Endodermal cell (in vitro differentiated cells): ENCODE results near the gene ALKBH8. TPM values are rescaled to one million over a fixed set of nuclear protein-coding genes. Genes with fewer than 3 reads are reported as not detected.
"Not testable (repeated sequence)": the region's sequence is repeated elsewhere in the genome, so short reads cannot be mapped to it uniquely, and the experiment has no call there.

Experiments used
- DNase-seq: peaks from one replicate; pipeline ENCODE4 v3.0.0-alpha.2; 2017
- H3K27ac ChIP-seq: 2 replicates; pipeline ENCODE4 v1.5.1; 2013; ENCODE audit warnings: mild to moderate bottlenecking, low read depth, low read length, moderate library complexity
- H3K27me3 ChIP-seq: 2 replicates; pipeline ENCODE4 v1.6.1; 2013; ENCODE audit warnings: mild to moderate bottlenecking, low read length, moderate library complexity; ENCODE audit not compliant: insufficient read depth, control insufficient read depth, poor library complexity, severe bottlenecking
- H3K36me3 ChIP-seq: 2 replicates; pipeline ENCODE4 v1.7.0; 2013; ENCODE audit warnings: mild to moderate bottlenecking, low read length, moderate library complexity; ENCODE audit not compliant: control insufficient read depth, insufficient read depth
- H3K4me1 ChIP-seq: one replicate; pipeline ENCODE4 v1.7.0; 2013; ENCODE audit warnings: low read length; ENCODE audit not compliant: control insufficient read depth, insufficient read depth
- H3K4me3 ChIP-seq: 2 replicates; pipeline ENCODE4 v1.5.1; 2013; ENCODE audit warnings: mild to moderate bottlenecking, low read length, moderate library complexity
- H3K9ac ChIP-seq: 2 replicates; pipeline ENCODE4 v1.6.1; 2013; ENCODE audit warnings: mild to moderate bottlenecking, low read length, moderate library complexity; ENCODE audit not compliant: poor library complexity, severe bottlenecking; ENCODE audit errors: extremely low read depth
- H3K9me3 ChIP-seq: 2 replicates; pipeline ENCODE4 v1.6.1; 2013; ENCODE audit warnings: mild to moderate bottlenecking, low read length, moderate library complexity; ENCODE audit not compliant: control insufficient read depth
- H3K27ac Mint-ChIP-seq: 2 replicates; pipeline ENCODE4 v1.8.0; 2020; ENCODE audit warnings: mixed read lengths
- H3K27me3 Mint-ChIP-seq: 2 replicates; pipeline ENCODE4 v1.8.0; 2021; ENCODE audit warnings: mild to moderate bottlenecking, mixed read lengths; ENCODE audit not compliant: insufficient read depth
- H3K36me3 Mint-ChIP-seq: 2 replicates; pipeline ENCODE4 v1.8.0; 2020; ENCODE audit warnings: low read depth, mixed read lengths
- H3K4me1 Mint-ChIP-seq: 2 replicates; pipeline ENCODE4 v1.8.0; 2020; ENCODE audit warnings: mixed read lengths
- H3K4me3 Mint-ChIP-seq: 2 replicates; pipeline ENCODE4 v1.8.0; 2020; ENCODE audit warnings: mild to moderate bottlenecking, moderate library complexity, mixed read lengths
- H3K9me3 Mint-ChIP-seq: 2 replicates; pipeline ENCODE4 v1.8.0; 2020; ENCODE audit warnings: mild to moderate bottlenecking, mixed read lengths
- WGBS, 2 experiments: methylation state at CpG; one replicate each; pipeline versions ENCODE4 v1.1.5 to v1.1.7; 2013; ENCODE audit warnings: missing lambda C conversion rate in 2 of 2, mixed read lengths in 1 of 2; ENCODE audit not compliant: insufficient coverage in 1 of 2, insufficient read length in 1 of 2; 5-methylcytosine and 5-hydroxymethylcytosine counted together
- total RNA-seq, 2 donors: library from RNA; stranded (reverse); fragmentation: NEBNext Ultra II Directional in 1 of 2; extraction: Animal tissue kit (Norgen Biotek cat#: 25700) in 1 of 2; gene quantifications; 2 replicates in 1 of 2; 3 replicates in 1 of 2; pipeline ENCODE4 v1.2.1, GENCODE V29; 2021
- TF ChIP-seq, protein P1 (sequence below): fragments of 200-600 bp; sonication (generic); conservative IDR thresholded peaks from 2 replicates; pipeline ENCODE4 v1.5.0; 2021; ENCODE audit warnings: antibody characterized with exemption, mild to moderate bottlenecking

Gene ALKBH8
- total RNA-seq, 2 donors from 2014 or later, result 7.6 to 9.3 TPM

DNA sequence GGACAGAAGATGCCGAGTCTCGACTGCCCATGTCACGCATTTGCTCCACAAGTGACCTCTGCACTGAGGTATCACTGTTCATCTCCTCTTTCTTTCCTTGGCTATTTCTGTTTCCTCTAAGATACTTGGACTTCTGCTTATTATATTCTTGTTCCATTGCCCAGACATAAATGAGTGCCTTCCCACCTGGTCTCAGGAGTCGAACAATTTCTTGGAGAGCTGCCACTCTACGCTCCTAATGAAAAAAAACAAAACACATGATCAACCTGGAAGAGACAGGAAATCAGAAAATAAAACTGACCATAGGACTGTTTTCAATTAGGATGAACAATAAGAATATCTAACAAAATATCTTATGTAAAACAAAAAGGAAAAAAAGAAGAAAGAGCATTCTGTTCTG lies 60.6 kb downstream of the ALKBH8 start:
- H3K9me3 ChIP-seq, result peaks cover 21% of the 10 kb centered on the region
- TF ChIP-seq, protein P1, sequence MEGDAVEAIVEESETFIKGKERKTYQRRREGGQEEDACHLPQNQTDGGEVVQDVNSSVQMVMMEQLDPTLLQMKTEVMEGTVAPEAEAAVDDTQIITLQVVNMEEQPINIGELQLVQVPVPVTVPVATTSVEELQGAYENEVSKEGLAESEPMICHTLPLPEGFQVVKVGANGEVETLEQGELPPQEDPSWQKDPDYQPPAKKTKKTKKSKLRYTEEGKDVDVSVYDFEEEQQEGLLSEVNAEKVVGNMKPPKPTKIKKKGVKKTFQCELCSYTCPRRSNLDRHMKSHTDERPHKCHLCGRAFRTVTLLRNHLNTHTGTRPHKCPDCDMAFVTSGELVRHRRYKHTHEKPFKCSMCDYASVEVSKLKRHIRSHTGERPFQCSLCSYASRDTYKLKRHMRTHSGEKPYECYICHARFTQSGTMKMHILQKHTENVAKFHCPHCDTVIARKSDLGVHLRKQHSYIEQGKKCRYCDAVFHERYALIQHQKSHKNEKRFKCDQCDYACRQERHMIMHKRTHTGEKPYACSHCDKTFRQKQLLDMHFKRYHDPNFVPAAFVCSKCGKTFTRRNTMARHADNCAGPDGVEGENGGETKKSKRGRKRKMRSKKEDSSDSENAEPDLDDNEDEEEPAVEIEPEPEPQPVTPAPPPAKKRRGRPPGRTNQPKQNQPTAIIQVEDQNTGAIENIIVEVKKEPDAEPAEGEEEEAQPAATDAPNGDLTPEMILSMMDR, result no peak
- no peak overlapping the region for H3K4me3 ChIP-seq
- H3K4me1 ChIP-seq, result no peaks in the 10 kb centered on the region
- H3K27me3 Mint-ChIP-seq, result no peaks in the 10 kb centered on the region
- H3K9ac ChIP-seq, result no peak overlapping the region
- H3K4me1 Mint-ChIP-seq, result no peaks in the 10 kb centered on the region
- 93 to 95% methylated on average over 3 to 5 of the region's 5 CpGs for WGBS, 2 experiments
- H3K27ac Mint-ChIP-seq, result peak overlapping the region; percentile 24
- H3K27ac ChIP-seq, result no peak overlapping the region
- no peak for DNase-seq
- peaks cover 33% of the 10 kb centered on the region for H3K36me3 ChIP-seq
- peaks cover 41% of the 10 kb centered on the region for H3K36me3 Mint-ChIP-seq
- H3K27me3 ChIP-seq, result no peaks in the 10 kb centered on the region
- peaks cover 18% of the 10 kb centered on the region for H3K9me3 Mint-ChIP-seq
- no peak overlapping the region for H3K4me3 Mint-ChIP-seq

DNA sequence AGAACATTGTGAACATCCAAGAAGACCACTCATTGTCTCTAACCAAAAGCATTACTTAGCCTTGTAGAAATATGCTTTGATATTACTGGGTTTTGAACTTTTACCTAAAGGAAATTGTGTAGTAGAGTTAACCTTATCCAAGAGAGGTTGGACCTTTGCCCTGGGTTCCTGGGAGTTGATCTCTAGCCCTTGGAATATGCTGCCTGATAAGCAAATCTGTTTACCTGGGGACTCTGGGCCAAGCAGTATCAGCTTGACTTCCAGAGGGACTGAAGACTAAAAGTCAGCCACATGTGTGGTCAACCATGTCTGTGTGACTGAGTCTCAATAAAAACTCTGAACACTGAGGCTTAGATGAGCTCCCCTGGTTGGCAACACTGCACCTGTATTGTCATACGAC lies 63.8 kb downstream of the ALKBH8 start:
- H3K4me1 ChIP-seq, result no peaks in the 10 kb centered on the region
- H3K9ac ChIP-seq, result no peak overlapping the region
- no peaks in the 10 kb centered on the region for H3K27me3 ChIP-seq
- Mint-ChIP-seq H3K4me1 (no peaks in the 10 kb centered on the region), H3K4me3 (no peak overlapping the region), H3K27ac (no peak overlapping the region), H3K27me3 (no peaks in the 10 kb centered on the region), H3K9me3 (peaks cover 19% of the 10 kb centered on the region), H3K36me3 (peaks cover 39% of the 10 kb centered on the region)
- TF ChIP-seq, protein P1, result no peak
- H3K36me3 ChIP-seq, result peaks cover 33% of the 10 kb centered on the region
- no peak for DNase-seq
- no peak overlapping the region for H3K4me3 ChIP-seq
- WGBS, 2 experiments, result 91 to 100% methylated on average over 1 of the region's 1 CpG
- peaks cover 21% of the 10 kb centered on the region for H3K9me3 ChIP-seq
- no peak overlapping the region for H3K27ac ChIP-seq

- H3K4me3 ChIP-seq, H3K27me3 Mint-ChIP-seq, H3K27ac ChIP-seq, H3K27ac Mint-ChIP-seq, H3K27me3 ChIP-seq, H3K4me1 ChIP-seq, DNase-seq, H3K4me1 Mint-ChIP-seq, H3K4me3 Mint-ChIP-seq, H3K36me3 ChIP-seq, H3K9ac ChIP-seq: not testable (repeated sequence)
- Mint-ChIP-seq H3K9me3 (peaks cover 14% of the 10 kb centered on the region), H3K36me3 (peaks cover 14% of the 10 kb centered on the region)
- WGBS, 2 experiments, result 88 to 89% methylated on average over 1 to 6 of the region's 7 CpGs
- H3K9me3 ChIP-seq, result peaks cover 10% of the 10 kb centered on the region
These were observed 68.2 kb downstream of the ALKBH8 start for GRCh38 chr11:107497371-107497770.

DNA sequence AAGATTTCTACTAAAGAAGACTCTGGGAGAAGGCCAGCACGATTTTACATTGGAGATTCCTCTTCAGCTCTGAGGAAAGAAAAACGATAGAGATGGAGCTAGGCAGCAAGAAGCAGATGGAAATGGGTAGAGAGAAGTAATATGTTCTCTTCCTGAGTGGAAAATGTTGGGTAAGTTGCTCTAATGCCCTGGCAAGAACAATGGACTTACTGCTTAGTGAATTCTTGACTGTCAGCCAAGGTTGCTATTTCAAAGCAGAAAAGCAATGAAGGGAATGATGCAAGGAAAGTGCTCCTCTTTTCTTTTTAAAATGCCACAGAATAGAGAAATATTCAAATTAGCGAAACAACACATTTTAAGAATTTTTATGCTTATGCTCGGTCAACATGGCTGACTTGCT lies 69.5 kb downstream of the ALKBH8 start:
- Histone ChIP-seq H3K4me3 (no peak overlapping the region), H3K4me1 (no peaks in the 10 kb centered on the region), H3K27me3 (no peaks in the 10 kb centered on the region), H3K9ac (no peak overlapping the region), H3K9me3 (no peaks in the 10 kb centered on the region), H3K36me3 (no peaks in the 10 kb centered on the region), H3K27ac (no peak overlapping the region)
- H3K36me3 Mint-ChIP-seq, result peaks cover 2% of the 10 kb centered on the region
- no peak for DNase-seq
- no peaks in the 10 kb centered on the region for H3K27me3 Mint-ChIP-seq
- H3K9me3 Mint-ChIP-seq, result peaks cover 2% of the 10 kb centered on the region
- H3K27ac Mint-ChIP-seq, result no peak overlapping the region
- H3K4me3 Mint-ChIP-seq, result no peak overlapping the region
- H3K4me1 Mint-ChIP-seq, result no peaks in the 10 kb centered on the region
- TF ChIP-seq, protein P1, result no peak
- 86 to 93% methylated on average over 4 of the region's 4 CpGs for WGBS, 2 experiments
